Measurements from ENCODE around the gene DLK2.

- no peak for TF ChIP-seq CTCF (IDR thresholded peaks at IDR 0.05)
- TF ChIP-seq ZFX (IDR thresholded peaks at IDR 0.05; ENCODE audit: borderline replicate concordance): no peak
Measured at GRCh38 chr6:43455531-43456428, at the start of gene DLK2.

All from 22Rv1 (cell line).